VCaP (cell line): Measurements from ENCODE around the gene SLC35B2.

Experiments used
- H3K27ac ChIP-seq: fragments of 450-650 bp; 2 replicates; pipeline ENCODE4 v1.5.1; 2017
- CTCF ChIP-seq: fragments of 450-650 bp; conservative IDR thresholded peaks from 2 replicates; pipeline ENCODE4 v1.5.1; 2017; ENCODE audit warnings: mild to moderate bottlenecking, moderate library complexity

Gene SLC35B2

DNA sequence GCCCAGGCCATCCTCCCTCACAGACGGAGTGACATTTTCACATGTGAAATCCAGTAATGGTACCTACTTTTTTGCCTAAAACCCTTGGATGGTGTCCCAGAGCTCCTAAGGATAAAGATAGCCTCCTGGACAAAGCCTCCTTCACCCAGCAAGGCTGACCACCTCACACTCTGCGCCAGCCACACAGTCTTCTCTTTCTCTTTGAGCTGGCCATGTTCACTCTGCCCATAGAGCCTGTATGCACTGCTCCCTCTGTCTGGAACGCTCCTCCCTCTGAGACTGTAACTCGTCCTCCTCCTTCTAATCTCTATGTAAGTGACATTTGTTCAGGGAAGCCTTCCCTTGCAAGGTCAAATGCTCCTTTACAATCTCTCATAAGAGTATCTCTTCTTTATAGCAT lies 27.5 kb upstream of the SLC35B2 start:
- TF ChIP-seq CTCF = no peak
- H3K27ac ChIP-seq = no peak overlapping the region

DNA sequence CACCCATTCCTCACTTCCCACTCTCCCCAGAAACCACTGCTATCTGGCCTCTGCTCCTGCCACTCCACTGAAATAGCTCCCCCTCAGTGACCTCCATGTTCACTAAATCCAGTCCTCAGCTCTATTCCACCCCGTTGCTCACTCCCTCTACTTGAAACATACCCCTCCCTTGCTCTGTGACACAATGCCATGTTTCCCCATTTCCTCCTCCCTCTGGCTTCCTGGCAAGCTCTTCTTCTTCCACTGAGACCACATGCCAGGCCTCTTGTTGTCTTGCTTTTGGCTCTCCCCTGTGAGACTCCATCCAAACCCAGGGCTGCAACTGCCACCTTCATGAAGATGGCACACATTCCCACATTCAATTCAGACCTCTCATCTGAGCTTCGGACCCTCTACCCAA lies 26.8 kb upstream of the SLC35B2 start:
- TF ChIP-seq CTCF = no peak
- no peak overlapping the region for H3K27ac ChIP-seq

DNA sequence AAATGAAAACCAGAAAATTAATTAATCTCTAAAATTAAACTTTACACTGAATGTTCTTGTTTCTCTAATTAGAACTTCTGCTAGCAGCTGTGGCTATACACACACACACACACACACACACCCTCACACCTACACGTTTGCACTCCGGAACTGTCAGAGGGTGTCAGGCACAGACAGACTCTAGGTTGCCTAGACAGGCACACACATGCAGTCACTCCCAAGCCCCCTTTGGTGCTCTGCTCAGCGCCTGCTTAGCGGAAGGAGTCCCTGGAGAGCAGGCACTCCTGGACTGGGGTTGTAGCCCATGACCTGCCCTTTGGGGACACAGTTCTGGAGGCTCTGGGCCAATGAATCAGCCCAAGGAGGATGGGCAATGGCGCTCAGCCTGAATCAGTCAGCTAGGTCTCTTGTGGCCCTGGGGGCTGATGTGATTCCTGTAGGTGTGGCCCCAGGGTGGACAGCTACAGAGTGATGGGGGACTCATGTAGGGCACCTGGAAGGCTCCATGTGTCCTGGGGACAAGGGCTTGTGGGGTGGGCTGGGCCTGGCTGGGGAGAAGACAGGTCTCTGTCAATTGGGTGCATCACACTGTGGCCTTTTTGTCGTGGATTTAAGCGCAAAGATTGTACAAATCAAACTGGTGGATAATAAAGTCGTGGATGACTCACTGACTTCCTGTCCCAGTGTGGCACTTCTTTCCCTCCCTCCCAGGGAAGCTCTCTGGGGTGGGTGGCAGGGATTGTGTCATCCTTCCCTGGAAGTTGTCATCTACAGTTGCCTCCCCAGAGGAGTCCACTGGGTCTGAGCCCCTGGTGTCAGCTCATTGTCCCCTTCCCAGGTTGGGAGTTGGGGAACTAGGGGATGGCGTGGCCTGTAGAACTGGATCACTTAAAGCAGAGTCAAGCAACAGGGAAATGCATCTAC lies 21.7 kb upstream of the SLC35B2 start:
- H3K27ac ChIP-seq = no peak overlapping the region
- no peak for TF ChIP-seq CTCF

- H3K27ac ChIP-seq = no peak overlapping the region
- no peak for TF ChIP-seq CTCF
Measured at GRCh38 chr6:44278315-44278714, 21.0 kb upstream of the SLC35B2 start.

GRCh38 chr6:44277763-44278162 lies 20.4 kb upstream of the SLC35B2 start:
- TF ChIP-seq CTCF = no peak
- H3K27ac ChIP-seq = no peak overlapping the region

GRCh38 chr6:44276667-44277640 lies 19.6 kb upstream of the SLC35B2 start:
- no peak overlapping the region for H3K27ac ChIP-seq
- no peak for TF ChIP-seq CTCF
